ENCODE data around the gene DAGLA. TPM values are rescaled to one million over a fixed set of nuclear protein-coding genes. Genes with fewer than 3 reads are reported as not detected.

The DAGLA gene
- total RNA-seq, 1 experiment from 2014 or later, result 9.5 TPM

DNA sequence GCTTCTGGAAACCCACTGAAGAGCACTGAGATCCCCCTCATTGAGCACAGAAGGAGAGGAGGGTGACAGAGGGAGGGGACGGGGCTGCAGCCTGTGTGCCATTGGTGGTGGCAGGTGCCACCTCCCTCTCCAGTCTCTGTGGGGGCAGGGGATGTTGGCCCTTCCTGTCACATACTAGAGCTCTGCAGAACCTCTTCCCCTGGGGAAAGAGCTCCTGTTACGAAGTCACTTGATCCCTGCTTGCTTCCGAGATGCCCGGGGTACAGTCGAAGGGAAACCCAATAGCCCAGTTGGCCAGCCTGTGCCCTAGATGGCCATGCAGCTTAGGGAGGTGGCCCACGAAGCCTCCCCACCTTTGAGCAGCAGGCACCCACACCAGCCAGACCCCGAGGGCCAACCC lies 29.4 kb downstream of the DAGLA start:
- Mint-ChIP-seq H3K36me3 (ENCODE audit: insufficient read depth, unreplicated experiment) (peaks cover 10% of the 10 kb centered on the region), H3K4me1 (ENCODE audit: low read depth, unreplicated experiment) (no peaks in the 10 kb centered on the region), H3K4me3 (ENCODE audit: unreplicated experiment) (no peak overlapping the region), H3K27me3 (ENCODE audit: insufficient read depth, unreplicated experiment) (no peaks in the 10 kb centered on the region), H3K27ac (ENCODE audit: unreplicated experiment) (no peak overlapping the region), H3K9me3 (ENCODE audit: unreplicated experiment) (no peaks in the 10 kb centered on the region)
- Histone ChIP-seq H3K36me3 (ENCODE audit: control insufficient read depth, insufficient read depth, low read length) (0 out of 2 replicates have a peak, but pooled peaks cover 1% of the 10 kb centered on the region), H3K9me3 (no peaks in the 10 kb centered on the region), H3K4me3 (ENCODE audit: low read depth, low read length) (no peak overlapping the region), H3K27me3 (replicated peaks; ENCODE audit: control insufficient read depth, insufficient read depth, low read length) (no peaks in the 10 kb centered on the region), H3K4me1 (no peaks in the 10 kb centered on the region)
- intact Hi-C loops (cut with micrococcal nuclease; ENCODE audit: unreplicated experiment), result no loop called here
- BruUV-seq (replicated peaks), result no TSS peak
- POLR2A ChIA-PET, result no interaction called here
- TF ChIP-seq, protein P1, sequence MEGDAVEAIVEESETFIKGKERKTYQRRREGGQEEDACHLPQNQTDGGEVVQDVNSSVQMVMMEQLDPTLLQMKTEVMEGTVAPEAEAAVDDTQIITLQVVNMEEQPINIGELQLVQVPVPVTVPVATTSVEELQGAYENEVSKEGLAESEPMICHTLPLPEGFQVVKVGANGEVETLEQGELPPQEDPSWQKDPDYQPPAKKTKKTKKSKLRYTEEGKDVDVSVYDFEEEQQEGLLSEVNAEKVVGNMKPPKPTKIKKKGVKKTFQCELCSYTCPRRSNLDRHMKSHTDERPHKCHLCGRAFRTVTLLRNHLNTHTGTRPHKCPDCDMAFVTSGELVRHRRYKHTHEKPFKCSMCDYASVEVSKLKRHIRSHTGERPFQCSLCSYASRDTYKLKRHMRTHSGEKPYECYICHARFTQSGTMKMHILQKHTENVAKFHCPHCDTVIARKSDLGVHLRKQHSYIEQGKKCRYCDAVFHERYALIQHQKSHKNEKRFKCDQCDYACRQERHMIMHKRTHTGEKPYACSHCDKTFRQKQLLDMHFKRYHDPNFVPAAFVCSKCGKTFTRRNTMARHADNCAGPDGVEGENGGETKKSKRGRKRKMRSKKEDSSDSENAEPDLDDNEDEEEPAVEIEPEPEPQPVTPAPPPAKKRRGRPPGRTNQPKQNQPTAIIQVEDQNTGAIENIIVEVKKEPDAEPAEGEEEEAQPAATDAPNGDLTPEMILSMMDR (IDR thresholded peaks at IDR 0.05; ENCODE audit: insufficient read depth in 1 of 2, low read depth in 1 of 2, low read length in 1 of 2, severe bottlenecking in 1 of 2, unreplicated experiment in 1 of 2), result no peak
- DNase-seq, result no peak
- CTCF ChIA-PET, result interaction anchor here (1.2 to 1.9 kb wide), 3 partner anchors 24 to 30 kb away, joined by 3 to 4 read pairs (median 3); no protein-coding TSS in a partner anchor

DNA sequence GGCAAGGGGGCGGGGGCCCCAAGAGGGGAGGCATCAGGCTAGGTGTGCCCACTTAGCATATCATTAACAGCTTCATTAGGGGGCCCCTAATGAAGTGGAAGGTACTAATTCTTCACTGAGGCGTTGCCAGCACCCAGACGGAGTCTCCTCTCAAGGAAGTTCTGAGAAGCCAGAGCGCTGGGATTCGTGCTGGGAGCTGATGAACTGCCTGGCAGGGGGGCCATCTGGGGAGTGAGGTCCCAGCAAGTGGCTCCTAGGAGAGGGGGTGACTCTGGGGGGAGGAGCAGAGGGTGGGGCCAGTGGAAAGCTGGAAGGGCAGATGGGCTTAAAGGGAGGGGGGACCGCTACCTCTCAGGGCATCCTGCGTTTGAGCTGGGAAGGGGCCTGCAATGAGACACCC lies 29.8 kb downstream of the DAGLA start:
- H3K4me1 Mint-ChIP-seq (ENCODE audit: low read depth, unreplicated experiment), result no peaks in the 10 kb centered on the region
- Histone ChIP-seq H3K27me3 (replicated peaks; ENCODE audit: control insufficient read depth, insufficient read depth, low read length) (no peaks in the 10 kb centered on the region), H3K36me3 (ENCODE audit: control insufficient read depth, insufficient read depth, low read length) (0 out of 2 replicates have a peak, but pooled peaks cover 1% of the 10 kb centered on the region), H3K4me1 (no peaks in the 10 kb centered on the region), H3K4me3 (ENCODE audit: low read depth, low read length) (no peak overlapping the region), H3K9me3 (no peaks in the 10 kb centered on the region)
- H3K9me3 Mint-ChIP-seq (ENCODE audit: unreplicated experiment), result no peaks in the 10 kb centered on the region
- no peaks in the 10 kb centered on the region for H3K27me3 Mint-ChIP-seq (ENCODE audit: insufficient read depth, unreplicated experiment)
- no peak overlapping the region for H3K4me3 Mint-ChIP-seq (ENCODE audit: unreplicated experiment)
- H3K36me3 Mint-ChIP-seq (ENCODE audit: insufficient read depth, unreplicated experiment), result peaks cover 10% of the 10 kb centered on the region
- CTCF ChIA-PET, result interaction anchor here (0.6 to 1.5 kb wide), 3 partner anchors 21 to 122 kb away, joined by 3 read pairs; no protein-coding TSS in a partner anchor
- TF ChIP-seq, protein P1 (IDR thresholded peaks at IDR 0.05; ENCODE audit: insufficient read depth in 1 of 2, low read depth in 1 of 2, low read length in 1 of 2, severe bottlenecking in 1 of 2, unreplicated experiment in 1 of 2), result no peak
- POLR2A ChIA-PET, result no interaction called here
- no peak for DNase-seq
- no peak overlapping the region for H3K27ac Mint-ChIP-seq (ENCODE audit: unreplicated experiment)
- BruUV-seq (replicated peaks), result no TSS peak
- intact Hi-C loops (cut with micrococcal nuclease; ENCODE audit: unreplicated experiment), result no loop called here

GRCh38 chr11:61711037-61711436 lies 30.8 kb downstream of the DAGLA start:
- CTCF ChIA-PET, result interaction anchor here (1.2 kb wide), 1 partner anchor 123 kb away, joined by 3 read pairs; no protein-coding TSS in a partner anchor
- Histone ChIP-seq H3K4me3 (ENCODE audit: low read depth, low read length) (no peak overlapping the region), H3K4me1 (peaks cover 4% of the 10 kb centered on the region), H3K36me3 (ENCODE audit: control insufficient read depth, insufficient read depth, low read length) (no peaks in the 10 kb centered on the region), H3K9me3 (no peaks in the 10 kb centered on the region), H3K27me3 (replicated peaks; ENCODE audit: control insufficient read depth, insufficient read depth, low read length) (no peaks in the 10 kb centered on the region)
- Mint-ChIP-seq H3K4me3 (ENCODE audit: unreplicated experiment) (no peak overlapping the region), H3K27me3 (ENCODE audit: insufficient read depth, unreplicated experiment) (no peaks in the 10 kb centered on the region), H3K36me3 (ENCODE audit: insufficient read depth, unreplicated experiment) (peaks cover 10% of the 10 kb centered on the region), H3K27ac (ENCODE audit: unreplicated experiment) (no peak overlapping the region), H3K4me1 (ENCODE audit: low read depth, unreplicated experiment) (peaks cover 5% of the 10 kb centered on the region), H3K9me3 (ENCODE audit: unreplicated experiment) (no peaks in the 10 kb centered on the region)
- POLR2A ChIA-PET, result no interaction called here
- TF ChIP-seq, protein P1 (IDR thresholded peaks at IDR 0.05; ENCODE audit: insufficient read depth in 1 of 2, low read depth in 1 of 2, low read length in 1 of 2, severe bottlenecking in 1 of 2, unreplicated experiment in 1 of 2), result no peak
- intact Hi-C loops (cut with micrococcal nuclease; ENCODE audit: unreplicated experiment), result no loop called here
- BruUV-seq (replicated peaks), result no TSS peak
- DNase-seq, result no peak
